ENCODE results near the gene INIP.
A peak's percentile ranks its signal among the peaks of the same experiment; 100 is the strongest.

INIP gene

GRCh38 chr9:112752334-112753125 is 34.6 kb upstream of the INIP start:
- DNase-seq (ENCODE audit: insufficient read length, low spot score) (no peak), FAIRE-seq (no peak)
- no peak for TF ChIP-seq CTCF (IDR thresholded peaks at IDR 0.05; ENCODE audit: insufficient read depth, missing control alignments)

- no peak for TF ChIP-seq CTCF (IDR thresholded peaks at IDR 0.05; ENCODE audit: insufficient read depth, missing control alignments)
- FAIRE-seq (no peak), DNase-seq (ENCODE audit: insufficient read length, low spot score) (peak; percentile 45)
Observed at GRCh38 chr9:112751056-112751795, 33.3 kb upstream of the INIP start.

- FAIRE-seq (no peak), DNase-seq (ENCODE audit: insufficient read length, low spot score) (no peak)
- no peak for TF ChIP-seq CTCF (IDR thresholded peaks at IDR 0.05; ENCODE audit: insufficient read depth, missing control alignments)
Observed at GRCh38 chr9:112750764-112751055, 32.8 kb upstream of the INIP start.

GRCh38 chr9:112750016-112750763 is 32.3 kb upstream of the INIP start, which contains the start of gene SNX30:
TSS of gene SNX30 (plus strand) at chr9:112750760. CDS start at chr9:112751002, 242 bp downstream.
- peak; percentile 81 for DNase-seq (ENCODE audit: insufficient read length, low spot score)
- no peak for FAIRE-seq
- no peak for TF ChIP-seq CTCF (IDR thresholded peaks at IDR 0.05; ENCODE audit: insufficient read depth, missing control alignments)

GRCh38 chr9:112747094-112747493 is 29.2 kb upstream of the INIP start:
- DNase-seq (ENCODE audit: insufficient read length, low spot score) = no peak
- FAIRE-seq = no peak
- no peak for TF ChIP-seq CTCF (IDR thresholded peaks at IDR 0.05; ENCODE audit: insufficient read depth, missing control alignments)

GRCh38 chr9:112744177-112744576 is 26.3 kb upstream of the INIP start:
- DNase-seq (ENCODE audit: insufficient read length, low spot score) (no peak), FAIRE-seq (no peak)
- no peak for TF ChIP-seq CTCF (IDR thresholded peaks at IDR 0.05; ENCODE audit: insufficient read depth, missing control alignments)

Measured in D721Med (cell line).